ENCODE data around the gene TMEM117. TPM values are rescaled to one million over a fixed set of nuclear protein-coding genes. Genes with fewer than 3 reads are reported as not detected.

TMEM117 gene
- total RNA-seq, 4 donors from 2014 or later: 15.8 to 42.2 (median 24.0) TPM

GRCh38 chr12:43848226-43848507 is 12.3 kb downstream of the TMEM117 start:
- no peak for TF ChIP-seq POLR2A (IDR thresholded peaks at IDR 0.05)
- TF ChIP-seq, protein P1, sequence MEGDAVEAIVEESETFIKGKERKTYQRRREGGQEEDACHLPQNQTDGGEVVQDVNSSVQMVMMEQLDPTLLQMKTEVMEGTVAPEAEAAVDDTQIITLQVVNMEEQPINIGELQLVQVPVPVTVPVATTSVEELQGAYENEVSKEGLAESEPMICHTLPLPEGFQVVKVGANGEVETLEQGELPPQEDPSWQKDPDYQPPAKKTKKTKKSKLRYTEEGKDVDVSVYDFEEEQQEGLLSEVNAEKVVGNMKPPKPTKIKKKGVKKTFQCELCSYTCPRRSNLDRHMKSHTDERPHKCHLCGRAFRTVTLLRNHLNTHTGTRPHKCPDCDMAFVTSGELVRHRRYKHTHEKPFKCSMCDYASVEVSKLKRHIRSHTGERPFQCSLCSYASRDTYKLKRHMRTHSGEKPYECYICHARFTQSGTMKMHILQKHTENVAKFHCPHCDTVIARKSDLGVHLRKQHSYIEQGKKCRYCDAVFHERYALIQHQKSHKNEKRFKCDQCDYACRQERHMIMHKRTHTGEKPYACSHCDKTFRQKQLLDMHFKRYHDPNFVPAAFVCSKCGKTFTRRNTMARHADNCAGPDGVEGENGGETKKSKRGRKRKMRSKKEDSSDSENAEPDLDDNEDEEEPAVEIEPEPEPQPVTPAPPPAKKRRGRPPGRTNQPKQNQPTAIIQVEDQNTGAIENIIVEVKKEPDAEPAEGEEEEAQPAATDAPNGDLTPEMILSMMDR (IDR thresholded peaks at IDR 0.05): no peak
- H3K9me3 ChIP-seq: peaks cover 0 to 7% (median 0%) of the 10 kb centered on the region in 3 donors
- H3K27me3 ChIP-seq: no peaks in the 10 kb centered on the region
- H3K4me3 ChIP-seq: no peak overlapping the region
- DNase-seq: no peak
- peak overlapping the region in 3 of 4 donors; percentile 45 to 69 (median 58) for H3K27ac ChIP-seq
- 79 to 91% methylated on average over 4 of the region's 4 CpGs for WGBS, 2 donors
- H3K4me1 ChIP-seq: peaks cover 0 to 24% (median 0%) of the 10 kb centered on the region in 3 donors
- intact Hi-C loops (cut with DNase I): no loop called here
- H3K36me3 ChIP-seq: peaks cover 0 to 13% (median 0%) of the 10 kb centered on the region in 3 donors

- TF ChIP-seq POLR2A (IDR thresholded peaks at IDR 0.05): no peak
- TF ChIP-seq, protein P1 (IDR thresholded peaks at IDR 0.05): no peak
- 83 to 86% methylated on average over 3 of the region's 3 CpGs for WGBS, 2 donors
- no peak overlapping the region for H3K4me3 ChIP-seq
- peaks cover 0 to 13% (median 0%) of the 10 kb centered on the region in 3 donors for H3K36me3 ChIP-seq
- H3K27ac ChIP-seq: peak overlapping the region in 1 of 4 donors; percentile 69
- intact Hi-C loops (cut with DNase I): no loop called here
- DNase-seq: no peak
- H3K9me3 ChIP-seq: peaks cover 0 to 7% (median 0%) of the 10 kb centered on the region in 3 donors
- no peaks in the 10 kb centered on the region for H3K27me3 ChIP-seq
- H3K4me1 ChIP-seq: peaks cover 0 to 24% (median 0%) of the 10 kb centered on the region in 3 donors
Measured at GRCh38 chr12:43848786-43849185, 12.9 kb downstream of the TMEM117 start.

GRCh38 chr12:43852744-43853143 is 16.9 kb downstream of the TMEM117 start:
- no peak for DNase-seq
- intact Hi-C loops (cut with DNase I): no loop called here
- Histone ChIP-seq H3K36me3 (peaks cover 0 to 6% (median 0%) of the 10 kb centered on the region in 3 donors), H3K9me3 (peaks cover 0 to 7% (median 0%) of the 10 kb centered on the region in 3 donors), H3K27ac (peak overlapping the region in 1 of 4 donors; percentile 27), H3K27me3 (no peaks in the 10 kb centered on the region), H3K4me3 (no peak overlapping the region), H3K4me1 (peaks cover 0 to 15% (median 0%) of the 10 kb centered on the region in 3 donors)
- TF ChIP-seq, protein P1 (IDR thresholded peaks at IDR 0.05): no peak
- no peak for TF ChIP-seq POLR2A (IDR thresholded peaks at IDR 0.05)
- WGBS, 2 donors: 79 to 83% methylated on average over 1 of the region's 1 CpG

GRCh38 chr12:43856972-43857371 is 21.1 kb downstream of the TMEM117 start:
- DNase-seq: no peak
- H3K27ac ChIP-seq: no peak overlapping the region
- WGBS, 2 donors: 92 to 93% methylated on average over 2 of the region's 2 CpGs
- H3K36me3 ChIP-seq: no peaks in the 10 kb centered on the region
- H3K27me3 ChIP-seq: no peaks in the 10 kb centered on the region
- H3K4me3 ChIP-seq: no peak overlapping the region
- no peaks in the 10 kb centered on the region for H3K9me3 ChIP-seq
- peaks cover 0 to 11% (median 0%) of the 10 kb centered on the region in 3 donors for H3K4me1 ChIP-seq
- TF ChIP-seq, protein P1 (IDR thresholded peaks at IDR 0.05): no peak
- no peak for TF ChIP-seq POLR2A (IDR thresholded peaks at IDR 0.05)
- intact Hi-C loops (cut with DNase I): no loop called here

DNA sequence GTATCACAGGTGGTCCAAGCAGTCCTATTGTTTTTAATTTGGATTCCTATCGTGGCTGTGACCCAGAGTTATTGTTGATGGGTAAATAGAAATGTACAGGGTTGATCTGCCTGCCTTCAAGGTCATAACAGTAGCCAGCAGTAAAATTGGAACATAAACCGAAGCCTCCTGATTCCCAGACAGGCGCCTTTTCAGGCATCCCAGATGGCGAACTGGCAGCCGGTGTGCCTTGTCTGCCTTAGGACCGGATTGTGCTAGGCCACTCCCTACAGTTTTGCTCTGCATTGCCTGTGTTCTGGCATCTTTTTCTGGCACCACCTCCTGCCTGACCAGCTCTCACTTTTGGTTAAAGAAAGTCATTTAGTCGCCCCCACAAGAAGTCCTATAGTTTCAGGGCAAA is 22.2 kb downstream of the TMEM117 start:
- no peaks in the 10 kb centered on the region for H3K27me3 ChIP-seq
- 60 to 84% methylated on average over 7 of the region's 7 CpGs for WGBS, 2 donors
- no peak overlapping the region for H3K27ac ChIP-seq
- intact Hi-C loops (cut with DNase I): no loop called here
- no peaks in the 10 kb centered on the region for H3K36me3 ChIP-seq
- no peak for DNase-seq
- H3K4me1 ChIP-seq: peaks cover 0 to 17% (median 0%) of the 10 kb centered on the region in 3 donors
- no peak overlapping the region for H3K4me3 ChIP-seq
- H3K9me3 ChIP-seq: no peaks in the 10 kb centered on the region
- TF ChIP-seq, protein P1 (IDR thresholded peaks at IDR 0.05): no peak
- no peak for TF ChIP-seq POLR2A (IDR thresholded peaks at IDR 0.05)

All from esophagus squamous epithelium (tissue), 5 donors.